ENCODE results near the gene GIGYF2. TPM values are rescaled to one million over a fixed set of nuclear protein-coding genes. Genes with fewer than 3 reads are reported as not detected.

GIGYF2 gene
- total RNA-seq, 1 experiment from 2014 or later = 55.3 TPM

DNA sequence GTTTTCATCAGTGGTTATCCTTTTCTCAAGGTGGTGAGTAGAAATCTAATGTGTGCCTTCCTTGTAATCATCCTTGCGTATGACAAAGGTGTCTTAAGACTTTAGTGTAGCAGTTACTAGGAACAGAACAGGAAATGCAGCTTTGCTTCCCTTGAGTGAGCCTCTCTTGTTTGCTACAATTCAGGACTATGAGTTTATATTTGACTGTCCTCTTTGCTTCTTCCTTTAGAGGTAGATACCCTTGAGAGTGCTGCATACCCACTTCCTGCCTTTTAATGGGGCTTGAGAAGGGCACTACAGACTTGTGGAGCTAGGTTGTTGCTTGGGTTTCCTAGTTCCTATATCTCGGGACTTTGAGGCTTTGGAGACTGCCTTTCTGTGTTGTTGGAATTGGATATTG, 75.4 kb downstream of the GIGYF2 start:
- no peak overlapping the region for H3K27ac ChIP-seq (ENCODE audit: insufficient read length, low read depth, low read length)
- H2AFZ ChIP-seq (ENCODE audit: low read length) = no peak overlapping the region
- no peak overlapping the region for H3T11ph ChIP-seq (ENCODE audit: low read length)
- no peaks in the 10 kb centered on the region for H3K9me3 ChIP-seq (ENCODE audit: control insufficient read depth, low read depth, low read length)
- no peaks in the 10 kb centered on the region for H3K79me1 ChIP-seq (ENCODE audit: insufficient read depth, low read depth, low read length, poor library complexity, severe bottlenecking)
- H3K23me2 ChIP-seq (ENCODE audit: insufficient read length, low read depth, low read length, poor library complexity, severe bottlenecking) = no peaks in the 10 kb centered on the region
- DNase-seq = no peak
- H3K4me1 ChIP-seq (ENCODE audit: insufficient read depth, low read length) = no peaks in the 10 kb centered on the region
- no peak overlapping the region for H3K4me2 ChIP-seq (ENCODE audit: insufficient read depth, insufficient read length, low read length)
- H3K4ac ChIP-seq (ENCODE audit: low read depth, low read length) = no peak overlapping the region
- no peaks in the 10 kb centered on the region for H3K27me3 Mint-ChIP-seq (ENCODE audit: low read depth)
- H4K8ac ChIP-seq (replicated peaks; ENCODE audit: insufficient read length, low read depth, low read length) = no peak overlapping the region
- H3K79me2 ChIP-seq (ENCODE audit: insufficient read depth, low read length) = no peaks in the 10 kb centered on the region
- H2BK20ac ChIP-seq (ENCODE audit: low read depth, low read length, poor library complexity, severe bottlenecking) = no peak overlapping the region
- H3K9ac ChIP-seq (ENCODE audit: extremely low read depth, insufficient read length, low read length) = no peak overlapping the region
- H3K18ac ChIP-seq (ENCODE audit: insufficient read length, low read depth, low read length) = no peak overlapping the region
- H4K5ac ChIP-seq (ENCODE audit: insufficient read length, low read depth, low read length) = no peak overlapping the region
- H3K9me3 Mint-ChIP-seq = no peaks in the 10 kb centered on the region
- no peak overlapping the region for H2BK12ac ChIP-seq (ENCODE audit: insufficient read length, low read depth, low read length)
- H2BK120ac ChIP-seq (ENCODE audit: low read depth, low read length, poor library complexity, severe bottlenecking) = no peak overlapping the region
- H2BK15ac ChIP-seq (ENCODE audit: low read depth, low read length) = no peak overlapping the region
- peaks cover 6 to 15% of the 10 kb centered on the region in 2 experiments for H3K4me1 Mint-ChIP-seq
- H3K14ac ChIP-seq (ENCODE audit: insufficient read depth, low read length) = no peak overlapping the region
- TF ChIP-seq, protein P1, sequence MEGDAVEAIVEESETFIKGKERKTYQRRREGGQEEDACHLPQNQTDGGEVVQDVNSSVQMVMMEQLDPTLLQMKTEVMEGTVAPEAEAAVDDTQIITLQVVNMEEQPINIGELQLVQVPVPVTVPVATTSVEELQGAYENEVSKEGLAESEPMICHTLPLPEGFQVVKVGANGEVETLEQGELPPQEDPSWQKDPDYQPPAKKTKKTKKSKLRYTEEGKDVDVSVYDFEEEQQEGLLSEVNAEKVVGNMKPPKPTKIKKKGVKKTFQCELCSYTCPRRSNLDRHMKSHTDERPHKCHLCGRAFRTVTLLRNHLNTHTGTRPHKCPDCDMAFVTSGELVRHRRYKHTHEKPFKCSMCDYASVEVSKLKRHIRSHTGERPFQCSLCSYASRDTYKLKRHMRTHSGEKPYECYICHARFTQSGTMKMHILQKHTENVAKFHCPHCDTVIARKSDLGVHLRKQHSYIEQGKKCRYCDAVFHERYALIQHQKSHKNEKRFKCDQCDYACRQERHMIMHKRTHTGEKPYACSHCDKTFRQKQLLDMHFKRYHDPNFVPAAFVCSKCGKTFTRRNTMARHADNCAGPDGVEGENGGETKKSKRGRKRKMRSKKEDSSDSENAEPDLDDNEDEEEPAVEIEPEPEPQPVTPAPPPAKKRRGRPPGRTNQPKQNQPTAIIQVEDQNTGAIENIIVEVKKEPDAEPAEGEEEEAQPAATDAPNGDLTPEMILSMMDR (conservative IDR thresholded peaks at IDR 0.05) = no peak
- no peaks in the 10 kb centered on the region for H4K20me1 ChIP-seq (ENCODE audit: control insufficient read depth, insufficient read depth, insufficient read length)
- H2BK5ac ChIP-seq (ENCODE audit: insufficient read length, low read length) = no peak overlapping the region
- H3K4me3 Mint-ChIP-seq = no peak overlapping the region
- H3K27me3 ChIP-seq (ENCODE audit: insufficient read depth, low read length) = no peaks in the 10 kb centered on the region
- H2AK5ac ChIP-seq (ENCODE audit: insufficient read length, low read length) = no peak overlapping the region
- peaks cover 5 to 25% (median 14%) of the 10 kb centered on the region in 3 experiments; a peak in 4 of 7 replicates for H3K36me3 Mint-ChIP-seq (ENCODE audit: insufficient read depth in 1 of 3, low read depth in 3 of 3)
- no CpG with 5 or more reads among the region's 2 CpGs for WGBS (ENCODE audit: extremely low coverage, insufficient read length, low lambda C conversion rate)
- peak overlapping the region in 1 of 3 experiments; percentile 71; a peak in 2 of 7 replicates for H3K27ac Mint-ChIP-seq
- no peak overlapping the region for H3K23ac ChIP-seq (ENCODE audit: insufficient read length, low read depth, low read length)
- H3K56ac ChIP-seq (ENCODE audit: insufficient read length, low read depth, low read length) = no peak overlapping the region
- H4K91ac ChIP-seq (ENCODE audit: insufficient read length, low read depth, low read length) = no peak overlapping the region

All from H9 (cell line).